Measurements from ENCODE around the gene CLUH. TPM values are rescaled to one million over a fixed set of nuclear protein-coding genes. Genes with fewer than 3 reads are reported as not detected.

CLUH gene
- total and polyA plus RNA-seq, 3 experiments from 2014 or later: 17.8 to 146 (median 142) TPM

- Histone ChIP-seq H3K27ac (ENCODE audit: low read depth, low read length) (no peak overlapping the region), H3K27me3 (ENCODE audit: insufficient read depth, low read length, poor library complexity, severe bottlenecking) (no peaks in the 10 kb centered on the region), H3K4me3 (ENCODE audit: low read length) (no peak overlapping the region), H3K4me1 (ENCODE audit: insufficient read depth, low read length) (peaks cover 29% of the 10 kb centered on the region), H3K36me3 (ENCODE audit: insufficient read depth, low read length) (no peaks in the 10 kb centered on the region), H3K9me3 (ENCODE audit: low read length) (no peaks in the 10 kb centered on the region)
- no peak for DNase-seq
- Mint-ChIP-seq H3K27ac (peak overlapping the region in 4 of 8 donors; percentile 32 to 92 (median 52)), H3K36me3 (peaks cover 0 to 24% (median 0%) of the 10 kb centered on the region in 3 donors), H3K4me3 (peak overlapping the region in 3 of 7 donors; percentile 20 to 95 (median 69)), H3K9me3 (no peaks in the 10 kb centered on the region), H3K27me3 (no peaks in the 10 kb centered on the region), H3K4me1 (peaks cover 39 to 49% (median 41%) of the 10 kb centered on the region in 3 donors)
- ChIA-PET POLR2A (no interaction called here), CTCF (interaction anchor here (1.4 kb wide), 1 partner anchor 26 kb away, joined by 4 read pairs; no protein-coding TSS in a partner anchor)
These were observed 3.6 kb downstream of the CLUH start for GRCh38 chr17:2707721-2708584.

GRCh38 chr17:2706911-2707510 is 4.6 kb downstream of the CLUH start:
- peaks cover 23% of the 10 kb centered on the region for H3K4me1 ChIP-seq (ENCODE audit: insufficient read depth, low read length)
- Mint-ChIP-seq H3K27me3 (no peaks in the 10 kb centered on the region), H3K27ac (peak overlapping the region in 2 of 8 donors; percentile 56 to 96), H3K9me3 (no peaks in the 10 kb centered on the region), H3K36me3 (peaks cover 0 to 34% (median 0%) of the 10 kb centered on the region in 3 donors), H3K4me3 (no peak overlapping the region), H3K4me1 (peaks cover 33 to 41% (median 34%) of the 10 kb centered on the region in 3 donors)
- POLR2A ChIA-PET: no interaction called here
- H3K27ac ChIP-seq (ENCODE audit: low read depth, low read length): no peak overlapping the region
- H3K9me3 ChIP-seq (ENCODE audit: low read length): no peaks in the 10 kb centered on the region
- H3K4me3 ChIP-seq (ENCODE audit: low read length): no peak overlapping the region
- H3K36me3 ChIP-seq (ENCODE audit: insufficient read depth, low read length): no peaks in the 10 kb centered on the region
- DNase-seq: no peak
- no peaks in the 10 kb centered on the region for H3K27me3 ChIP-seq (ENCODE audit: insufficient read depth, low read length, poor library complexity, severe bottlenecking)
- CTCF ChIA-PET: interaction anchor here (1.4 kb wide), 1 partner anchor 25 kb away, joined by 4 read pairs; no protein-coding TSS in a partner anchor

DNA sequence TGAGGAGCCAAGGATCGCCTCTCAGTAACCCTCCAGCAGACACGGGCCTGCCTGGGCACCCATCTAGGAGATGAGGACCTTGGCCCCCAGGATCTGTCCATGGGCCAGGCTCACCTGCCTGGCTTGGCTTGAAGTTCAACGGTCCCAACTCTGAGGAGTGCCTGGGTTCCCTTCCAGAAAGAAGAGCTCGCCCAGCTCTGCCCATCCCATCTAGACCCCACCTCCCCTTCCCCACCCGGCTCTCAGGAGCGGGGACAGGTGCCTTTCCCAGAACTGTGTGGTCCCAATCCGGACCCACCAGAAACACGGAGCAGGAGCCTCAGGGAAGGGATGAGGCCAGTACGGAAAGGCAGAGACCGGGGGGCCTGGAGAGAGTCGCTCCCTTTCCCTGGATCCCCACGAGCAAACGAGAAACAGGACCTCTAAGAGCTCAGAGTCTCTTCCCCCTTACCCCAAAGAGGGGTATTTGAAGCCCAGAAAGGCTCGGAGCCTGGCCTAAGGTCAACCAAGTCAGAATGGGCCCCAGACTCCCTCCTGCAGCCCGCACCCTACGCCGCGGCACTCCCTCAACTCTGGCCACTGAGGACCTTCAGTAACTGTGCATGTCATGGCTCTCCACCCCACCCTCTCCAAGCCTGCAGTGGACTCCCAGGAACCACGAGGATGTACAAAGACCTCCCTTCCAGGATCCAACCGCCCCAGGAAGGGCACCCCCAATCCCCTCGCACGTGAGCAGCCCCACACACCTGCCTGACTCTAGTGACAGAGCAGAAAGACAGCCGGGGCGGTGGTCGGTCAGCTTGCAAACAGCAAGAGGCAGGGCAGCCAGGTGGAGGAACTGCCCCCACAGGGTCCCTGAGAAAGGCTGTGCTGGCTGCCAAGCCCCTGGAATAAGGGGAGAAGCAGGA is 5.4 kb downstream of the CLUH start:
- H3K36me3 ChIP-seq (ENCODE audit: insufficient read depth, low read length): no peaks in the 10 kb centered on the region
- Mint-ChIP-seq H3K4me1 (peaks cover 32 to 40% (median 34%) of the 10 kb centered on the region in 3 donors), H3K36me3 (peaks cover 0 to 38% (median 0%) of the 10 kb centered on the region in 3 donors), H3K27me3 (no peaks in the 10 kb centered on the region), H3K4me3 (peak overlapping the region in 2 of 7 donors; percentile 9 to 36), H3K27ac (peak overlapping the region in 5 of 8 donors; percentile 3 to 96 (median 53)), H3K9me3 (no peaks in the 10 kb centered on the region)
- peaks cover 22% of the 10 kb centered on the region for H3K4me1 ChIP-seq (ENCODE audit: insufficient read depth, low read length)
- ChIA-PET POLR2A (interaction anchor here (0.5 kb wide), 1 partner anchor 23 kb away, joined by 5 read pairs; no protein-coding TSS in a partner anchor), CTCF (no interaction called here)
- H3K9me3 ChIP-seq (ENCODE audit: low read length): no peaks in the 10 kb centered on the region
- DNase-seq: no peak
- no peak overlapping the region for H3K27ac ChIP-seq (ENCODE audit: low read depth, low read length)
- no peak overlapping the region for H3K4me3 ChIP-seq (ENCODE audit: low read length)
- H3K27me3 ChIP-seq (ENCODE audit: insufficient read depth, low read length, poor library complexity, severe bottlenecking): no peaks in the 10 kb centered on the region

DNA sequence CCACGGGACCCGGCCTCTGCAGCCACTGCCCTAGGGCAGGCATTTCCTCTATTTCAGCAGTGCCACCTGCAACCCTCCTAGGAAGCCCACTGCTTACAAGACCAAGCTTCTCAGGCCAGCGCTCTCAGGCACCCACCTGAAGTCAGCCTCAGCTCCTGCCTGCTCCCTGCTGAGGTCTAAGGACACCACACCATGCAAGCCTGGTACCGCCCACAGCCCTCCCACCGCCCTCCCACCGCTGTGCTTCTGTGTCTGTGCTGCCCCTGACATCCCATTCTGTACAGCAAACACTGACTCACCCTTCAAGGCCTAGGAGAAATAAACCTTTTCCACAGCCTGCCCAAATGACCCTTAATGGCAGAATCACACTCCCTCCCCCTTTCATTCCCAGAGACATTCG is 6.3 kb downstream of the CLUH start:
- Histone ChIP-seq H3K4me1 (ENCODE audit: insufficient read depth, low read length) (peaks cover 15% of the 10 kb centered on the region), H3K27ac (ENCODE audit: low read depth, low read length) (no peak overlapping the region), H3K27me3 (ENCODE audit: insufficient read depth, low read length, poor library complexity, severe bottlenecking) (no peaks in the 10 kb centered on the region), H3K36me3 (ENCODE audit: insufficient read depth, low read length) (no peaks in the 10 kb centered on the region), H3K9me3 (ENCODE audit: low read length) (no peaks in the 10 kb centered on the region), H3K4me3 (ENCODE audit: low read length) (no peak overlapping the region)
- H3K27ac Mint-ChIP-seq: peak overlapping the region in 6 of 8 donors; percentile 3 to 65 (median 35)
- peaks cover 26 to 32% (median 27%) of the 10 kb centered on the region in 3 donors for H3K4me1 Mint-ChIP-seq
- ChIA-PET POLR2A (no interaction called here), CTCF (no interaction called here)
- no peaks in the 10 kb centered on the region for H3K9me3 Mint-ChIP-seq
- no peaks in the 10 kb centered on the region for H3K27me3 Mint-ChIP-seq
- H3K36me3 Mint-ChIP-seq: peaks cover 0 to 43% (median 0%) of the 10 kb centered on the region in 3 donors
- peak overlapping the region in 2 of 7 donors; percentile 9 to 15 for H3K4me3 Mint-ChIP-seq
- no peak for DNase-seq

- Histone ChIP-seq H3K4me3 (ENCODE audit: low read length) (no peak overlapping the region), H3K36me3 (ENCODE audit: insufficient read depth, low read length) (no peaks in the 10 kb centered on the region), H3K4me1 (ENCODE audit: insufficient read depth, low read length) (peaks cover 11% of the 10 kb centered on the region), H3K9me3 (ENCODE audit: low read length) (no peaks in the 10 kb centered on the region), H3K27me3 (ENCODE audit: insufficient read depth, low read length, poor library complexity, severe bottlenecking) (no peaks in the 10 kb centered on the region), H3K27ac (ENCODE audit: low read depth, low read length) (no peak overlapping the region)
- CTCF ChIA-PET: no interaction called here
- Mint-ChIP-seq H3K27me3 (no peaks in the 10 kb centered on the region), H3K4me1 (peaks cover 22 to 28% (median 23%) of the 10 kb centered on the region in 3 donors), H3K4me3 (no peak overlapping the region), H3K9me3 (no peaks in the 10 kb centered on the region), H3K36me3 (peaks cover 0 to 47% (median 0%) of the 10 kb centered on the region in 3 donors), H3K27ac (peak overlapping the region in 4 of 8 donors; percentile 10 to 67 (median 49))
- POLR2A ChIA-PET: no interaction called here
- no peak for DNase-seq
These were observed 6.7 kb downstream of the CLUH start for GRCh38 chr17:2704890-2705248.

DNA sequence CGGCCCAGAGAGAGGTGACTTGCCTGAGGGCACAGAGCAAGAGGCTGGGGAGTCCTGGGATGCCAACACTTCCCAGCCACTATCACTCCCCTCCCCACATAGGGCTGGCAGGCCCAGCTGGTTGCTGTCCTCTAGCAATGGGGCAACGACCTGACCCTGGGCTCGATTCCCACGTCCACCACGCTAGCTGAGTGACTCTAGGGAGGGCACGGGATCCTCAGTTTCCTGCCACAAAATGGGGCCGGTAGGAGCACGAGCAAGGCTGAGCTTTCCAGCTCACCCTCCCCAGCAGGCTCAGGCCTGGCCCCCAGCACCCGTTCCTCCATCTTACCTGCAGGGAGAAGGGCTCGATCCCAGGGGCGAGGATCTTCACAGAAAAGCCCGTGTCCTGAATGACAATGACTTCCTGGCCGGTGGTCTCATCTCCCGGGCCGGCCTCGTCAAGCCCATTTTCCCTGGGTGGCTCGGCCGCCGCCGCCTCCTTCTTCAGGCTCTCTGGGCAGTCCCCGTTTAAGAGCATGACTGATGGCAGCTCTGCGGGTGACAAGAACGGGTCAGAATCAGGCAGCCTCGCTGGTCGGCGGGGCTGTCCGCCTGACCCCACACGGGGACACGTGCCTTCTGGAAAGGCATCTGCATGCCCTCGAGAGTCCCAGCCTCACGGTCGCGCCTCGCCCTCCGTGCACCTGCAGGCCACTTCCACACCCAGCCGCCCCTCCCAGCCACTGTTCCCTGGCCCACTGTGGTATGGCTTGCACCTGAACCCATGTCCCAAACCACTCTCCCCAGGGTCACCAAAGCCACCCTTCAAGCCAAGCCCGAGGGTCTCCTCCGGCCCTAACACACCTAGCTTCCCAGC is 7.3 kb downstream of the CLUH start:
- Histone ChIP-seq H3K36me3 (ENCODE audit: insufficient read depth, low read length) (no peaks in the 10 kb centered on the region), H3K27ac (ENCODE audit: low read depth, low read length) (no peak overlapping the region), H3K9me3 (ENCODE audit: low read length) (no peaks in the 10 kb centered on the region), H3K27me3 (ENCODE audit: insufficient read depth, low read length, poor library complexity, severe bottlenecking) (no peaks in the 10 kb centered on the region), H3K4me1 (ENCODE audit: insufficient read depth, low read length) (peaks cover 5% of the 10 kb centered on the region), H3K4me3 (ENCODE audit: low read length) (no peak overlapping the region)
- Mint-ChIP-seq H3K36me3 (peaks cover 0 to 52% (median 0%) of the 10 kb centered on the region in 3 donors), H3K4me3 (no peak overlapping the region), H3K9me3 (no peaks in the 10 kb centered on the region), H3K4me1 (peaks cover 16 to 22% (median 17%) of the 10 kb centered on the region in 3 donors), H3K27me3 (no peaks in the 10 kb centered on the region), H3K27ac (no peak overlapping the region)
- POLR2A ChIA-PET: no interaction called here
- no peak for DNase-seq
- CTCF ChIA-PET: no interaction called here

DNA sequence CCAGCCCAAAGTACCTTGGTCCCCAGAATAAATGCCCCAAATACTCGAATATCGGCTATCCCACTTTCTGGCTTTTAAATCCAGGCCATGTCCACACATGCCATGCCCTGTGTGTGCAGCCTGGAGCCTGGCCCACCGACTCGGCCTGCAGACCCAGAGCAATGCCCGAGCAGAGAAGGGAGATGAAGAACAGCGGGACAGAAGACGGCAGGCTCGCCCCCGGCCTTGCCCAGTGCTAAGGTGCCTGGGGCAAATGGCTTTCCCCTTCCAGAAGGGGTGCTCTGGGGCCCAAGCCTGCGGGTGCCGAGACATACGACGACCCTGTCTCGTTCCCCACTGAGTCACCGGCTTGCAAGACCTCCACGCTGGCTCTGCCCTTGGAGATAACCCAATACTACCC is 8.0 kb downstream of the CLUH start:
- Histone ChIP-seq H3K4me3 (ENCODE audit: low read length) (no peak overlapping the region), H3K27me3 (ENCODE audit: insufficient read depth, low read length, poor library complexity, severe bottlenecking) (no peaks in the 10 kb centered on the region), H3K36me3 (ENCODE audit: insufficient read depth, low read length) (no peaks in the 10 kb centered on the region), H3K9me3 (ENCODE audit: low read length) (no peaks in the 10 kb centered on the region), H3K4me1 (ENCODE audit: insufficient read depth, low read length) (no peaks in the 10 kb centered on the region), H3K27ac (ENCODE audit: low read depth, low read length) (no peak overlapping the region)
- Mint-ChIP-seq H3K4me1 (peaks cover 11 to 16% (median 13%) of the 10 kb centered on the region in 3 donors), H3K27ac (peak overlapping the region in 2 of 8 donors; percentile 21 to 22), H3K27me3 (no peaks in the 10 kb centered on the region), H3K36me3 (peaks cover 0 to 56% (median 0%) of the 10 kb centered on the region in 3 donors), H3K4me3 (no peak overlapping the region), H3K9me3 (no peaks in the 10 kb centered on the region)
- ChIA-PET CTCF (no interaction called here), POLR2A (no interaction called here)
- DNase-seq: no peak

All from CD8-positive, alpha-beta memory T cell (primary cell).